Measurements from ENCODE around the gene PAX1.

Gene PAX1

GRCh38 chr20:21703717-21704407 lies 1.6 kb upstream of the PAX1 start:
- no peak for DNase-seq

GRCh38 chr20:21704408-21705385 lies 767 bp upstream of the PAX1 start:
- no peak for DNase-seq

- no peak for DNase-seq
These were observed 1.1 kb downstream of the PAX1 start for GRCh38 chr20:21706261-21707195.

- no peak for DNase-seq
These were observed 1.8 kb downstream of the PAX1 start for GRCh38 chr20:21707267-21707666.

- DNase-seq, result no peak
These were observed 2.7 kb downstream of the PAX1 start for GRCh38 chr20:21707999-21708737.

- no peak for DNase-seq
These were observed 3.5 kb downstream of the PAX1 start for GRCh38 chr20:21708738-21709534.

- no peak for DNase-seq
These were observed 4.1 kb downstream of the PAX1 start for GRCh38 chr20:21709535-21709904.

GRCh38 chr20:21710341-21710740 lies 4.9 kb downstream of the PAX1 start:
- DNase-seq, result no peak

- no peak for DNase-seq
These were observed 5.5 kb downstream of the PAX1 start for GRCh38 chr20:21710863-21711431.

GRCh38 chr20:21712443-21713059 lies 7.1 kb downstream of the PAX1 start:
- DNase-seq, result no peak

- no peak for DNase-seq
These were observed 8.0 kb downstream of the PAX1 start for GRCh38 chr20:21713470-21713869.

GRCh38 chr20:21713901-21714296 lies 8.4 kb downstream of the PAX1 start:
- DNase-seq, result no peak

GRCh38 chr20:21714297-21715192 lies 9.1 kb downstream of the PAX1 start:
- DNase-seq, result no peak

- DNase-seq, result no peak
These were observed 9.9 kb downstream of the PAX1 start for GRCh38 chr20:21715193-21715881.

- peak; percentile 59 for DNase-seq
These were observed 14.2 kb downstream of the PAX1 start for GRCh38 chr20:21719592-21720214.

- DNase-seq, result no peak
These were observed 20.4 kb downstream of the PAX1 start for GRCh38 chr20:21725892-21726291.

- DNase-seq, result no peak
These were observed 23.9 kb downstream of the PAX1 start for GRCh38 chr20:21729316-21729715.

GRCh38 chr20:21739161-21739560 lies 33.7 kb downstream of the PAX1 start:
- DNase-seq, result no peak
